Measurements from ENCODE around the gene OR52I1.

DNA sequence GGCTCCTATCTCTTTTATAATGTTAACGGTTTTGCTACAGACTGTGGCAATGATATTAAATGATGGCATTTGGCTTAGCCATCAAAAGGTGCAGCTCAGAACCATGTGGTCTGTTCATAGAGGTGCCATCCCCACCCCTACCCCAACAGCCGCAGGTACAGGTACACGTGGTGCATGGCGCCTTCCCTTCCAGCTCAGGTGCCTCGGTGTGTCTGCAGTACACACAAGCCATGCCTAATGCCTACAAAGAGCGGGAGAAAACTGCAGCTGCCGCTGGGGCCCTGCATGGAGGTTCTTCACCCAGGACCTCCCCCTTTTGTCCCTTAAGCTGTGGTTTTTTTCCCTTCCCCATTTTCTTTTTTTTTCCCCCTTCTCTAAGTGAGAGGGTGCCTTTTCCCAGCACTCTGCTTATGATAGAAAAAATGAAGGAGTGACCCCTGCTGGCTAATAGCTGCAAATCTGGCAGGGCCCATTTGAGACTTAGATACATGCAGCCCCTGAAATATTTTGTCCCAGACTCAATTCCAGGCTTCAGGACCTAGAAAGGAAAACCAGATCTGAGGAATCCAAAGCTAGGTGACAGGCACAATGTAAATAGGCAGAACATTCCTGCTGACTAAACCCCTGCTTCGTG, 42.4 kb upstream of the OR52I1 start:
- TF ChIP-seq POLR2A (IDR thresholded peaks at IDR 0.05; ENCODE audit: low read length) (no peak), GATA1 (IDR thresholded peaks at IDR 0.05; ENCODE audit: low read depth, low read length) (no peak)

Measured in erythroblast (primary cell).